Activated naive CD8-positive, alpha-beta T cell treated with anti-CD3 and anti-CD28 coated beads, Interleukin-2, amount 50 U/mL, for 16 hours (primary cell): ENCODE results near the gene KIR2DL3.
"Not testable (repeated sequence)": the region's sequence is repeated elsewhere in the genome, so short reads cannot be mapped to it uniquely, and the experiment has no call there.

Experiments used
- DNase-seq: peaks from one replicate; pipeline ENCODE4 v3.0.0-alpha.2; 2020; ENCODE audit warnings: low read depth, low spot score

KIR2DL3 gene

DNA sequence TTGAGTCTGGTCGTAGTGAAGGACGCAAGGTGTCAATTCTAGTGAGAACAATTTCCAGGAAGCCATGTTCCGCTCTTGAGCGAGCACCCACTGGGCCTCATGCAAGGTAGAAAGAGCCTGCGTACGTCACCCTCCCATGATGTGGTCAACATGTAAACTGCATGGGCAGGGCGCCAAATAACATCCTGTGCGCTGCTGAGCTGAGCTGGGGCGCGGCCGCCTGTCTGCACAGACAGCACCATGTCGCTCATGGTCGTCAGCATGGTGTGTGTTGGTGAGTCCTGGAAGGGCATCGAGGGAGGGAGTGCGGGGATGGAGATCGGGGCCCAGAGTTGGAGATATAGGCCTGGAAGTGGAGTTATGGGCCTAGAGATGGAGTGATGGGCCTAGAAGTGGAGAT lies at the start of gene KIR2DL3:
Gene KIR2DL3 (plus strand): TSS at position 208 of the 400 bp plus-strand sequence. CDS start 33 bp downstream, at position 241.
- DNase-seq: not testable (repeated sequence)

DNA sequence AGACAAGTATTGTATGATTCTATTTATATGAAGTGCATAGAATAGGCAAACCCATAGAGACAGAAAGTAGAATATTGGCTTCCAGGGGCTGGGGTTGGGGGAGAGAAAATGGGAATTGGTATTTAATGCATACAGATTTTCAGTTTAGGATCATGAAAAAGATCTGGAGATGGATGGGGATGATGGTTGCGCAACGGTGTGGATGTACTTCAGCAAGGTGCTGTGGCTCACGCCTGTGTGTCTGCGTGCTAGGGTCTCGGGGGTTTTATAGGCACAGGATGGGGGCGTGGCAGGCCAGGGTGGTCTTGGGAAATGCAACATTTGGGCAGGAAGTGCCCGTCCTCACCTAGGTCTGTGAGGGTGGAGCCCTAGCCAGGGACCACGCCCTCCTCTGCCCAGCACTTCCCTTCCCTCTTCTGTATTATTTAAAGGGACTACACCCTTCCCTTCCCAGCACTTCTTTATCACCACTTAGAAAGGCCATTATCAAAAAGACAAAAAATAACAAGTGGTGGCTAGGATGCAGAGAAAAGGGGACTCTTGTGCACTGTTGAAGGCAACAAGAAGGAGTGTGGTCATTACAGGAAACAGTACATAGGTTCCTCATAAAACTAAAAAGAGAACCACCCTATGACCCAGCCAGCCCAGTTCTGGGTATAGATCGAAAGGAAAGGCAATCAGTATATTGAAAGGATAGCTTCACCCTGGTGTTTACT lies 46.6 kb upstream of the KIR2DL3 start:
- no peak for DNase-seq

DNA sequence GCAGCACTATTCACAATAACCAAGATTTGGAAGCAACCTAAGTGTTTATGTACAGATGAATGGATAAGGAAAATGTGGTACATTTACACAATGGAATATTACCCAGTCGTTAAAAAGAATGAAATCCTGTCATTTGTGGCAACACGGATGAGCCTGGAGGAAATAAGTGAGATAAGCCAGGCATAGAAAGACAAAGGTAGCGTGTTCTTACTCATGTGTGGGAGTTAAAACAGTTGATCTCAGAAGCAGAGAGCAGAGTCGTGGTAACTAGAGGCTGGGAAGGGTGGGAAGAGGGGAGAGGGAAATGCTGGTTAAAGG lies 46.1 kb upstream of the KIR2DL3 start:
- no peak for DNase-seq

DNA sequence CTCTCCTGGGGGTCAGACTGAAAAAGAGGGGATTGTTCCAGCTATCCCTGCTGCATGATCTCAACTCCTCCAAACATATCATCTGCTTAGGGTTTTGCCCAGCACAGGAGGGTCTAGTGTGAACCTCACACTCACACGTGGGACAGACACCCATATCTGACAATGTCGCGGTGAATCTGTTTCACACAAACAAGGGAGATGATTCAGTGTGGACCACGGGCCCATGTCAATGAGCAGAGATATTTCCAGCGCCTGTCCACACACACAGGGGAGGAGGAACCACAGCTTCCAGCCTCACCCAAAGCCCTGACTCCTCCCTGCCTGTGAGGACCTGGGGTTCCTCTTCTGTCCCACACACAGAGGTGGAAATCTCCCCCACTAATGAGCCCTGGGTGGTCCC lies 43.7 kb upstream of the KIR2DL3 start:
- no peak for DNase-seq

GRCh38 chr19:54696117-54696548 lies 42.2 kb upstream of the KIR2DL3 start:
- DNase-seq: no peak

DNA sequence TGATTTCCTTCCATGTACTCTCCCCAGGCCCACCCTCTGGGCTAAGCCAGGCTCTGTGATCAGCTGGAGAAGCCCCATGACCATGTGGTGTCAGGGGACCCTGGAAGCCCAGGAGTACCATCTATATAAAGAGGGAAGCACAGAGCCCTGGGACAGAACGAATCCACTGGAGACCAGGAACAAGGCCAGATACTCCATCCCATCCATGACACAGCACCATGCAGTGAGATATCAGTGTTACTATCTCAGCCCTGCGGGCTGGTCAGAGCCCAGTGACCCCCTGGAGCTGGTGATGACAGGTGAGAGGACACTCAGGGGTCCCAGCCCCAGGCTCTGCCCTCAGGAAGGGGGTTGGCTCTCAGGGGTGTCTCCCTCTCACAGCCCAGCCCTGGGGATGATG lies 41.5 kb upstream of the KIR2DL3 start:
- DNase-seq: no peak

DNA sequence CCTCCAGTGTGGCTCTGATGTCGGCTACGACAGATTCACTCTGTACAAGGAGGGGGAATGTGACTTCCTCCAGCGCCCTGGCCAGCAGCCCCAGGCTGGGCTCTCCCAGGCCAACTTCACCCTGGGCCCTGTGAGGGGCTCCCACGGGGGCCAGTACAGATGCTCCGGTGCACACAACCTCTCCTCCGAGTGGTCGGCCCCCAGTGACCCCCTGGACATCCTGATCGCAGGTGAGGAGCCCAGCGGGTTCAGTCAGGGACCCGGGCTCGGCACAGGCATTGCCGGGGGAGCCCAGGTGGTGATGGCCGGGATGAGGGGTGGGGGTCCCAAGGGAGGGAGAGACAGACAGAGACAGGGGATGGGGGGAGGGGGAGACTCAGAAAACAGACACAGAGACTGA lies 40.6 kb upstream of the KIR2DL3 start:
- not testable (repeated sequence) for DNase-seq

DNA sequence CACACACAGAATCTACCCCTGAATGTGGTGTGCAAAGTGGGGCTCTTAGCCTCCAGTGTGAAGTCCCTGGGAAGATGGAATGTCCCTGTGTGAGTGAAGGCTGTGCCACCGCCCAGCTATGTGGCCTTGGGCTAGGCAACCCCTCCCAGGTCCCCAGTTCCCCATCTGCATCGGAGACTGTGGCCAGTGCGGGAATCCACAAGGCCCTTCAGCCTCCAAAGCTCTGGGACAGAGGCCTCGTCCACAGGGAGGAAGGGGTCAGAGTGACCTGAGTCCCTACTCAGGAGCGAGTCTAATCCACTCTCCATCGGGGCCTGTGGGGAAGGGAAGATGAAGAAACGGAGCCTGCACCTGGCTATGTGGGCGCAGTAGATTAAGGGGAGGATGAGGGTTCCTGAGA lies 33.4 kb upstream of the KIR2DL3 start:
- DNase-seq: no peak

GRCh38 chr19:54707962-54708361 lies 30.4 kb upstream of the KIR2DL3 start:
- no peak for DNase-seq

GRCh38 chr19:54708781-54709180 lies 29.5 kb upstream of the KIR2DL3 start:
- DNase-seq: no peak

- DNase-seq: no peak
Observed at GRCh38 chr19:54709212-54709948, 28.9 kb upstream of the KIR2DL3 start.

DNA sequence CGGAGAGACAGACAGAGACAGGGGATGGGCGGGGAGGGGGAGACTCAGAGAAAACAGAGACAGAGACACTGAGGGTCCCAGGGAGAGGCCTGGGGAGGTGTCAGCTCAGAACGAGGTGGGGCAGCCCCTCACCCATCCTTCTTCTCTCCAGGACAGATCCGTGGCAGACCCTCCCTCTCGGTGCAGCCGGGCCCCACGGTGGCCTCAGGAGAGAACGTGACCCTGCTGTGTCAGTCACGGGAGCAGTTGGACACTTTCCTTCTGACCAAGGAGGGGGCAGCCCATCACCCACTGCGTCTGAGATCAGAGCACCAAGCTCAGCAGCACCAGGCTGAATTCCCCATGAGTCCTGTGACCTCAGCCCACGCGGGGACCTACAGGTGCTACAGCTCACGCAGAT lies 28.4 kb upstream of the KIR2DL3 start:
- DNase-seq: not testable (repeated sequence)

- DNase-seq: no peak
Observed at GRCh38 chr19:54724142-54724541, 14.2 kb upstream of the KIR2DL3 start, which contains the start of gene KIR3DL3. TSS of gene KIR3DL3 (plus strand) at chr19:54724442. CDS start at chr19:54724497, 55 bp downstream.

DNA sequence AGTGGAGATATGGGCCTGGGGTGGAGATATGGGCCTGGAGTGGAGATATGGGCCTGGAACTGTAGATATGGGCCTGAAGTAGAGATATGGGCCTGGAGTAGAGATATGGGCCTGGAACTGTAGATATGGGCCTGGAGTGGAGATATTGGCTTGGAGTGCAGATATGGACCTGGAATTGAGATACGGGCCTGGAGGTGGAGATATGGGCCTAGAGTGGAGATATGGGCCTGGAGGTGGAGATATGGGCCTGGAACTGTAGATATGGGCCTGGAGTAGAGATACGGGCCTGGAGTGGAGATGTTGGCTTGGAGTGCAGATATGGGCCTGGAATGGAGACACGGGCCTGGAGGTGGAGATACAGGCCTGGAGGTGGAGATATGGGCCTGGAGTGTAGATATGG lies 13.7 kb upstream of the KIR2DL3 start:
- DNase-seq: no peak

- DNase-seq: no peak
Observed at GRCh38 chr19:54725321-54725720, 13.0 kb upstream of the KIR2DL3 start.

DNA sequence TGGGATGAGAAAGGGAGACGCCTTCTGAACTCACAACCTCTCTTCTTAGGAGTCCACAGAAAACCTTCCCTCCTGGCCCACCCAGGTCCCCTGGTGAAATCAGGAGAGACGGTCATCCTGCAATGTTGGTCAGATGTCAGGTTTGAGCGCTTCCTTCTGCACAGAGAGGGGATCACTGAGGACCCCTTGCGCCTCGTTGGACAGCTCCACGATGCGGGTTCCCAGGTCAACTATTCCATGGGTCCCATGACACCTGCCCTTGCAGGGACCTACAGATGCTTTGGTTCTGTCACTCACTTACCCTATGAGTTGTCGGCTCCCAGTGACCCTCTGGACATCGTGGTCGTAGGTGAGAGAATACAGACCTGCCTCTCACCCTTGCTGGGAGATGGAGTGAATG lies 10.8 kb upstream of the KIR2DL3 start:
- no peak for DNase-seq

DNA sequence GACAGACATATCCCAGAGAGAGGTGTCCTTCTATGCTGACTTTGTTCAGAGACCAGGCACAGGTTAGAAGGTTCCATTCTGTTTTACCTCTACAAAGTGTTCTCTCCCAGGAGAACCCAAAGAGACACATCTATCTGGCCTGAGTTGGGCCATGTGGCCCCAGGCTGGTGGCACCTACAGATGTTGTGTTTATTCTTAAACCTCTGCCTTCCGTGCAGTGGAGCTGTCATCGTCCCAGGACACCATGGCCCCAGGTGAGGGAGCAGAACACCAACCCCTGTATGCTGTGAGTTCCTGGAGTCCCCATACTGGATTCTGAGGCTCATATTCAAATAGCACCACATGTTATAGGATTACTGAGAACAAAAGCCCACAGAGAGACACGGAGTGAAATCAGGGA lies 10.1 kb upstream of the KIR2DL3 start:
- no peak for DNase-seq

- no peak for DNase-seq
Observed at GRCh38 chr19:54729416-54730188, 8.7 kb upstream of the KIR2DL3 start.

DNA sequence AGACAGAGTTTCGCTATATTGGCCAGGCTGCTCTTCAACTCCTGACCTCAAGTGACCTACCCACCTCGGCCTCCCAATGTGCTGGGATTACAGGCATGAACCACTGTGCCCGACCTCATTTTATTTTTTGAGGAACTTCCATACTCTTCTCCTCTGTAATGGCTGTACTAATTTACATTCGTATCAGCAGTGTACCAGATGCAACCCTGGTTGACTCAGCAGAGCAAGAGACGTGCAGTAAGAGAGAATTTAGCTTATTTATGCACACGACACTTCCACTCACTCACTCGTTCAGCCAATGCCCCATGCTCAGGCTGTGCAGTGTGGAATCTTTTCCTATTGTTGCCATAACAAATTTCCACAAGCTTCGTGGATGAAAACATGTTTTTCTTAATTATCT lies 7.1 kb upstream of the KIR2DL3 start:
- DNase-seq: no peak

DNA sequence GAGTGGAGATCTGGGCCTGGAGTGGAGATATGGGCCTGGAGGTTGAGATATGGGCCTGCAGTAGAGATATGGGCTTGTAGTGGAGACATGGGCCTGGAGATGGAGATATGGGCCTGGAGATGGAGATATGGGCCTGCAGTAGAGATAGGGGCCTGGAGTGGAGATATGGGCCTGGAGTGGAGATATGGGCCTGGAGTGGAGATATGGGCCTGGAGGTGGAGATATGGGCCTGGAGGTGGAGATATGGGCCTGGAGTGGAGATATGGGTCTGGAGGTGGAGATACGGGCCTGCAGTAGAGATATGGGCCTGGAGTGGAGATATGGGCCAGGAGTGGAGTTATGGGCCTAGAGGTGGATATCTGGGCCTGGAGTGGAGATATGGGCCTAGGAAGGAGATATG lies 402 bp downstream of the KIR2DL3 start:
- DNase-seq: no peak

DNA sequence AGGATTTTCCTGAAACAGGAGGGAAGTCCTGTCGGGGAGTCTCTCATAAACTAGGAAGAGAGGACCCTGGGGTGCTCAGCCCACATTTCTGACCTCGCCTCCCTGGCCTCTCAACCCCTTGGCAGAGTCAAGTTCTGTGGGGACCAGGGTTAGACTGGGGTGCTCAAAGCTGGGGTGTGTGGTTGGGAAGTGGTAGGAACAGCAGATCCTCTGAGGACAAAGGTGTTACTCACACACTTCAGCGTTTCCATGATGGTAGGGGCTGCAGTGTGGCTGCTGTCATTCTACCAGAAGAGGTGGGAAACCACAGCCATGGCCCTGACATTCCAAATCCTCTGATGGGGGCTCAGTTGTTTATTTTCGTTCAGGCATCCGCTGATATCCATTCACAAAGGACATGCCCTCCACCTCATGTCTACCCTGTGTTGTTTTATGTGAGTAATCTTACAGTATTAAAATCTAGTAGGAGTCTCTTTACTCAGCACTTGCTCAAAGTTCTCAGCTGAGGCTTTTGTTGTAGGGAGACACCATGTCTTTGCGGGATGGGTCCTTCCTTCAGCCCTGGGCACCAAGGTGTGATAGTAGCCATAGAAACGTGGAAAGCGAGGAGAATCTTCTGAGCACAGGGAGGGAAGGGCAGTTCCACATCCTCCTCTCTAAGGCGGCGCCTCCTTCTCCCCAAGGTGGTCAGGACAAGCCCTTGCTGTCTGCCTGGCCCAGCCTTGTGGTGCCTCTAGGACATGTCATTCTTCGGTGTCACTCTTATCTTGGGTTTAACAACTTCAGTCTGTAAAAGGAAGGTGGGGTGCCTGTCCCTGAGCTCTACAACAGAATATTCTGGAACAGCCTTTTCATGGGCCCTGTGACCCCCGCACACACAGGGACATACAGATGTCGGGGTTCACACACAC lies 1.5 kb downstream of the KIR2DL3 start:
- DNase-seq: no peak
